Osteocyte (in vitro differentiated cells): Measurements from ENCODE around the gene NCEH1. TPM values are rescaled to one million over a fixed set of nuclear protein-coding genes. Genes with fewer than 3 reads are reported as not detected.

Experiments used
- DNase-seq: peaks from one replicate; pipeline ENCODE4 v3.0.0; 2021; ENCODE audit warnings: mixed read lengths; ENCODE audit not compliant: unreplicated experiment; ENCODE audit errors: extremely low spot score
- H3K27ac Mint-ChIP-seq: one replicate; pipeline ENCODE4 v1.8.0; 2021; ENCODE audit warnings: mild to moderate bottlenecking, mixed read lengths; ENCODE audit not compliant: unreplicated experiment
- H3K27me3 Mint-ChIP-seq: one replicate; pipeline ENCODE4 v1.8.0; 2021; ENCODE audit warnings: mixed read lengths; ENCODE audit not compliant: unreplicated experiment
- H3K36me3 Mint-ChIP-seq: one replicate; pipeline ENCODE4 v1.8.0; 2021; ENCODE audit warnings: mixed read lengths; ENCODE audit not compliant: unreplicated experiment
- H3K4me1 Mint-ChIP-seq: one replicate; pipeline ENCODE4 v1.8.0; 2021; ENCODE audit warnings: mixed read lengths; ENCODE audit not compliant: unreplicated experiment
- H3K4me3 Mint-ChIP-seq: one replicate; pipeline ENCODE4 v1.8.0; 2021; ENCODE audit warnings: mild to moderate bottlenecking, moderate library complexity, mixed read lengths; ENCODE audit not compliant: unreplicated experiment
- H3K9me3 Mint-ChIP-seq: one replicate; pipeline ENCODE4 v1.8.0; 2021; ENCODE audit warnings: mixed read lengths; ENCODE audit not compliant: unreplicated experiment
- CTCF ChIP-seq: fragments of 200-600 bp; sonication (generic); IDR thresholded peaks from 2 replicates; pipeline ENCODE4 v1.5.0; 2021; ENCODE audit warnings: antibody characterized with exemption, mild to moderate bottlenecking, moderate library complexity
- total RNA-seq: library from RNA; stranded (reverse); gene quantifications from 2 replicates; pipeline ENCODE4 v1.2.1, GENCODE V29; 2021

Gene NCEH1
- total RNA-seq, 1 donor from 2014 or later = 6.7 TPM

- Mint-ChIP-seq H3K9me3 (no peaks in the 10 kb centered on the region), H3K4me1 (peaks cover under 1% of the 10 kb centered on the region), H3K4me3 (no peak overlapping the region), H3K27ac (no peak overlapping the region), H3K36me3 (no peaks in the 10 kb centered on the region), H3K27me3 (peaks cover 1% of the 10 kb centered on the region)
- no peak for DNase-seq
- TF ChIP-seq CTCF = no peak
These were observed 130.0 kb downstream of the NCEH1 start for GRCh38 chr3:172580680-172581401.

Other genes with a start within 250 kb of the NCEH1 start
- gene TNFSF10, start 187.6 kb downstream of the NCEH1 start, total RNA-seq = not detected in 2 replicates
- gene ECT2, start 39.7 kb upstream of the NCEH1 start, total RNA-seq = 15.8 and 18.9 TPM in 2 replicates